Prostate gland (tissue), 2 donors: ENCODE measurements around the gene TMEM123. TPM values are rescaled to one million over a fixed set of nuclear protein-coding genes. Genes with fewer than 3 reads are reported as not detected.

Experiments used
- DNase-seq: peaks from one replicate; pipeline ENCODE4 v3.0.0-alpha.2; 2019; ENCODE audit warnings: low spot score
- H3K27ac ChIP-seq, 2 donors: fragments of 200-600 bp; sonication (generic); 2 replicates each; pipeline ENCODE4 v1.5.1; 2017 to 2019
- H3K27me3 ChIP-seq: fragments of 200-600 bp; sonication (generic); replicated peaks from 2 replicates; pipeline ENCODE4 v1.5.1; 2019; ENCODE audit not compliant: insufficient read depth
- H3K36me3 ChIP-seq, 2 donors: fragments of 200-600 bp; sonication (generic); 1 replicate in 1 of 2; 2 replicates in 1 of 2; pipeline versions ENCODE4 v1.5.1 to v1.8.1; 2017 to 2019
- H3K4me1 ChIP-seq: fragments of 200-600 bp; sonication (generic); replicated peaks from 2 replicates; pipeline ENCODE4 v1.5.1; 2019
- H3K4me3 ChIP-seq, 2 donors: fragments of 200-600 bp; sonication (generic); 2 replicates each; pipeline ENCODE4 v1.5.1; 2017 to 2019
- H3K9me3 ChIP-seq: fragments of 200-600 bp; sonication (generic); 2 replicates; pipeline ENCODE4 v1.5.1; 2017
- CTCF ChIP-seq, 4 experiments: fragments of 200-600 bp in 2 of 4; fragments of 450-650 bp in 2 of 4; sonication (generic) in 2 of 4; IDR thresholded peaks; 1 replicate in 3 of 4; 2 replicates in 1 of 4; pipeline ENCODE4 v1.5.1; 2016 to 2019; ENCODE audit warnings: antibody characterized with exemption in 4 of 4, mild to moderate bottlenecking in 2 of 4, moderate library complexity in 2 of 4
- POLR2A ChIP-seq: fragments of 450-650 bp; IDR thresholded peaks from one replicate; pipeline ENCODE4 v1.6.1; 2016; ENCODE audit warnings: antibody characterized with exemption, mild to moderate bottlenecking
- POLR2AphosphoS5 ChIP-seq: sonication (generic); formaldehyde crosslinking; IDR thresholded peaks from one replicate; pipeline ENCODE4 v1.6.1; 2017; ENCODE audit warnings: antibody characterized with exemption
- WGBS: methylation state at CpG from one replicate; pipeline ENCODE4 v1.1.5; 2018; 5-methylcytosine and 5-hydroxymethylcytosine counted together
- intact Hi-C: fragments of 100-400 bp; cut with DNase I; formaldehyde crosslinking; loops from one replicate; pipeline ENCODE4 v1.14.2; 2022
- total RNA-seq, 2 donors: library from RNA; depleted of rRNA; stranded (reverse); fragments of >200 nt; gene quantifications; one replicate each; pipeline ENCODE4 v1.1.0, GENCODE V29; 2016

TMEM123 gene
- total RNA-seq, 2 donors from 2014 or later, result 205 to 227 TPM

DNA sequence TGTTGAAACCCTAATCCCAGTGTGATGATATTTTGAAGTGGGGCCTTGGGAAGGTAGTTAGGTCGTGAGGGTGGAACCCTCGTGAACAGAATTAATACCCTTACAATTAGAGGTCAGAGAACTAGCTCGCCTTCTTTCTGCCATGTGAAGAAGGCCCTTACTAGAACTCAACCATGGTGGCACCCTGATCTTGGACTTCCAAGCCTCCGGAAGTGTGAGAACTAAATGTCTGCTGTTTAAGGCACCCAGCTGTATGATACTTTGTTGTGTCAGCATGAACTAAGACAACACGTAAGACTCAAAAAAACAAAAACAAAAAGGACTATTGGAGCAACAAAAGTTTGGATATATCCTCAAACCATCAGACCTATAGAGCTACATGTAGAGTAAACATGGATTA lies 52.0 kb downstream of the TMEM123 start:
- Histone ChIP-seq H3K27ac (no peak overlapping the region), H3K4me1 (no peaks in the 10 kb centered on the region), H3K36me3 (no peaks in the 10 kb centered on the region), H3K9me3 (no peaks in the 10 kb centered on the region), H3K4me3 (no peak overlapping the region), H3K27me3 (no peaks in the 10 kb centered on the region)
- 94% methylated on average over 5 of the region's 5 CpGs for WGBS
- intact Hi-C loops, result no loop called here
- DNase-seq, result no peak
- TF ChIP-seq POLR2A, result no peak

DNA sequence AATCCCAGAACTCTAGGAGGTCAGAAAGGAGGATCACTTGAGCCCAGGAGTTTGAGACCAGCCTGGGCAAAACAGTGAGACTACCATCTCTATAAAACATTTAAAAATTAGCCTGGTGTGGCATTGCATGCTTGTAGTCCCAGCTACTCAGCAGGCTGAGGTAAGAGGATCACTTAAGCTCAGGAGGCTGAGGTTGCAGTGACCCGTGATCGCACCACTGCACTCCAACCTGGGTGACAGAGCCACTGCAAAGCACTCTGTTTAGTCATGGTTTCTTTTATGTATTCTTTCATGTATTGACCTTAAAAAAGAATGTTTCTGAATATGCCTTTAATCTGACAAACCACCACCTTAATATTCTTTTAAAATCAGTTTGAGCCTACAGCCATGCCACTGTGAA lies 53.4 kb downstream of the TMEM123 start:
- intact Hi-C loops, result no loop called here
- Histone ChIP-seq H3K27ac (no peak overlapping the region), H3K9me3 (no peaks in the 10 kb centered on the region), H3K36me3 (no peaks in the 10 kb centered on the region), H3K4me3 (no peak overlapping the region), H3K27me3 (no peaks in the 10 kb centered on the region), H3K4me1 (no peaks in the 10 kb centered on the region)
- 92% methylated on average over 2 of the region's 2 CpGs for WGBS
- DNase-seq, result no peak
- no peak for TF ChIP-seq CTCF (IDR thresholded peaks at IDR 0.05)

GRCh38 chr11:102398297-102398696 lies 54.3 kb downstream of the TMEM123 start:
- Histone ChIP-seq H3K9me3 (no peaks in the 10 kb centered on the region), H3K27me3 (no peaks in the 10 kb centered on the region), H3K36me3 (no peaks in the 10 kb centered on the region), H3K4me1 (no peaks in the 10 kb centered on the region), H3K27ac (no peak overlapping the region), H3K4me3 (no peak overlapping the region)
- TF ChIP-seq POLR2AphosphoS5 (no peak), POLR2A (no peak), CTCF (IDR thresholded peaks at IDR 0.05) (no peak)
- DNase-seq, result no peak
- 92% methylated on average over 2 of the region's 2 CpGs for WGBS
- intact Hi-C loops, result no loop called here

DNA sequence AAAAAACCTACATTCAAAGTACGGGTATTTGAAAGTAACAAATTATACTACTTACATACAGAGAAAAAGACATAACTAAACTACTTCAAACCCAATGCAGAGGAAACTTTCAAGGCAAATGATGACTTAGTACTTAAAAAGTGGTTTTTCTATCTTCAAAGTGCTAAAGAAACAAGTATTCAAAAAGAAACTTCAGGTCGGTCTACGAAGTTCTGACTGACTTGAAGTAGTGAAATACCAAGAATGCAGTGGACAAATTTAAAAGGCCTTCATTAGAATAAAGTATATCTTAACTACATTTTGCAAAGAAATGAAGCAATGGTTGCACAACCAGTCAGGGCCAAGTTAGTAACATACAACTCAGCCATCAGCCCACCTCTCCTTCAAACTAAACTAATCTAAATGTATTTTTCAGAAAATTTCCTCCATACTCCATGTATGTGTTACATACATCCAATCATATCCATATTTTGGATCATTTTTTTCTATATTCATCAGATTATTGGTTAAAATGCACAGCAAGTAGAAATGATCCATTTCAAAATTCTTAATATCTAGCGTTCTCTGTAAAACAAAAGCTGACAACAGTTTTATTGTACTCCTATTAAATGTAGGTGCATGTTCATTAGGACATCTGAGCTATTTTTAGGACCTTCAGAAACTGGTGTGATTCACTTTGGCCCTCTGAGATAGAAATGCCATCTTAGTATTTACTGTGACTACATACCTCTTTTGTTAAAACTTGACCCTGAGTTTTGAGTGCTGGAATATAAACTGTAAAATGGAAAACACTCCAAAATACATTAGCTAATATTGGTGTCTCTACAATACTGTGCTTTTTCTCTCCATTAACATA lies 55.6 kb downstream of the TMEM123 start:
- Histone ChIP-seq H3K4me1 (no peaks in the 10 kb centered on the region), H3K36me3 (no peaks in the 10 kb centered on the region), H3K9me3 (no peaks in the 10 kb centered on the region), H3K4me3 (no peak overlapping the region), H3K27me3 (no peaks in the 10 kb centered on the region), H3K27ac (no peak overlapping the region)
- DNase-seq, result no peak
- TF ChIP-seq POLR2AphosphoS5 (no peak), CTCF (IDR thresholded peaks at IDR 0.05) (no peak), POLR2A (no peak)
- 84% methylated on average over 4 of the region's 4 CpGs for WGBS
- intact Hi-C loops, result no loop called here

GRCh38 chr11:102395720-102396393 lies 56.7 kb downstream of the TMEM123 start:
- Histone ChIP-seq H3K27me3 (no peaks in the 10 kb centered on the region), H3K27ac (no peak overlapping the region), H3K9me3 (no peaks in the 10 kb centered on the region), H3K4me1 (no peaks in the 10 kb centered on the region), H3K4me3 (no peak overlapping the region), H3K36me3 (no peaks in the 10 kb centered on the region)
- no peak for DNase-seq
- WGBS, result 88% methylated on average over 6 of the region's 6 CpGs
- TF ChIP-seq POLR2AphosphoS5 (no peak), CTCF (IDR thresholded peaks at IDR 0.05) (no peak), POLR2A (no peak)
- intact Hi-C loops, result no loop called here
